Measurements from ENCODE around the gene S100A11.

- TF ChIP-seq CTCF (IDR thresholded peaks at IDR 0.05) (no peak), POLR2A (IDR thresholded peaks at IDR 0.05) (no peak)
Observed at GRCh38 chr1:152026895-152027294, 9.9 kb downstream of the S100A11 start.

All from ovary (tissue), 3 donors.